Keratinocyte (primary cell): ENCODE results near the gene TAS2R30. TPM values are rescaled to one million over a fixed set of nuclear protein-coding genes. Genes with fewer than 3 reads are reported as not detected.

ENCODE experiments used
- DNase-seq: peaks from one replicate; pipeline ENCODE4 v3.0.0-alpha.2; 2011; ENCODE audit warnings: low read depth, missing footprints, low spot score
- FAIRE-seq: peaks from 2 replicates; lab custom pipeline; 2011; peaks lifted over from hg19 to GRCh38; lab: Jason Lieb, UNC
- H2AFZ ChIP-seq: 2 replicates; pipeline ENCODE4 v1.6.0; 2012; ENCODE audit warnings: low read length, control low read depth, inconsistent platforms; ENCODE audit not compliant: control insufficient read depth
- H3K27ac ChIP-seq: 2 replicates; pipeline ENCODE4 v1.5.1; 2011; ENCODE audit warnings: low read length; ENCODE audit not compliant: control insufficient read depth, insufficient read depth
- H3K27me3 ChIP-seq: 3 replicates; pipeline ENCODE4 v1.6.0; 2011; ENCODE audit warnings: low read length; ENCODE audit not compliant: control insufficient read depth, insufficient read depth; ENCODE audit errors: extremely low read depth
- H3K36me3 ChIP-seq, 2 experiments: 2 replicates in 1 of 2; 3 replicates in 1 of 2; pipeline ENCODE4 v1.5.1; 2011; ENCODE audit warnings: low read length in 2 of 2, mild to moderate bottlenecking in 1 of 2; ENCODE audit not compliant: control insufficient read depth in 2 of 2, insufficient read depth in 2 of 2; ENCODE audit errors: extremely low read depth in 1 of 2
- H3K4me1 ChIP-seq: 3 replicates; pipeline ENCODE4 v1.5.1; 2011; ENCODE audit warnings: low read length; ENCODE audit not compliant: control insufficient read depth, insufficient read depth; ENCODE audit errors: extremely low read depth
- H3K4me2 ChIP-seq: 3 replicates; pipeline ENCODE4 v1.6.0; 2011; ENCODE audit warnings: low read depth, low read length; ENCODE audit not compliant: control insufficient read depth, insufficient read depth; ENCODE audit errors: extremely low read depth
- H3K4me3 ChIP-seq, 3 experiments: fragments of 200-600 bp in 1 of 3; sonication (generic) in 1 of 3; 2 replicates in 2 of 3; 3 replicates in 1 of 3; pipeline ENCODE4 v1.5.1; 2011 to 2016; ENCODE audit warnings: low read length in 3 of 3, mild to moderate bottlenecking in 3 of 3, control low read depth in 2 of 3, inconsistent platforms in 1 of 3, low read depth in 1 of 3, mixed read lengths in 1 of 3, mixed run types in 1 of 3, moderate library complexity in 1 of 3; ENCODE audit not compliant: control insufficient read depth in 2 of 3, insufficient read depth in 2 of 3; ENCODE audit errors: extremely low read depth in 1 of 3
- H3K79me2 ChIP-seq: 2 replicates; pipeline ENCODE4 v1.6.0; 2012; ENCODE audit warnings: low read length; ENCODE audit not compliant: control insufficient read depth, insufficient read depth
- H3K9ac ChIP-seq: 3 replicates; pipeline ENCODE4 v1.6.0; 2011; ENCODE audit warnings: low read length; ENCODE audit not compliant: control insufficient read depth, insufficient read depth; ENCODE audit errors: extremely low read depth
- H3K9me1 ChIP-seq: 3 replicates; pipeline ENCODE4 v1.6.0; 2011; ENCODE audit warnings: low read length; ENCODE audit not compliant: control insufficient read depth, insufficient read depth; ENCODE audit errors: extremely low read depth
- H3K9me3 ChIP-seq: 2 replicates; pipeline ENCODE4 v1.5.1; 2012; ENCODE audit warnings: low read depth, low read length; ENCODE audit not compliant: control insufficient read depth
- H4K20me1 ChIP-seq: 3 replicates; pipeline ENCODE4 v1.6.0; 2011; ENCODE audit warnings: low read length; ENCODE audit not compliant: control insufficient read depth, insufficient read depth; ENCODE audit errors: extremely low read depth
- EZH2 ChIP-seq: IDR thresholded peaks from one replicate; pipeline ENCODE4 v1.6.1; 2012; ENCODE audit warnings: inconsistent platforms, mild to moderate bottlenecking, low read length, moderate library complexity
- dilution Hi-C: fragments of 300-500 bp; cut with MboI; formaldehyde crosslinking; loops from one replicate; pipeline ENCODE4 v1.7.0; 2020; ENCODE audit warnings: low sequenced_read_pairs; ENCODE audit not compliant: extremely low pct_ligation_motif_present
- polyA plus RNA-seq, 5 experiments: library from polyadenylated mRNA; depleted of rRNA in 3 of 5; stranded (reverse) in 3 of 5; stranded (forward) in 1 of 5; unstranded in 1 of 5; fragments of >200 nt; gene quantifications; 1 replicate in 1 of 5; 2 replicates in 3 of 5; 3 replicates in 1 of 5; pipeline versions ENCODE4 v1.2.1 to v1.2.3, GENCODE V29; 2011 to 2012; ENCODE audit warnings: missing spikeins in 2 of 5, low read depth in 1 of 5, low replicate concordance in 1 of 5
- TF ChIP-seq, protein P1 (sequence below), 3 experiments: IDR thresholded peaks in 1 of 3; conservative IDR thresholded peaks in 1 of 3; optimal IDR thresholded peaks in 1 of 3; 2 replicates in 2 of 3; 3 replicates in 1 of 3; pipeline versions ENCODE3 to v1.5.1; 2011; ENCODE audit warnings: low read length in 3 of 3, mild to moderate bottlenecking in 3 of 3, moderate library complexity in 2 of 3, control low read depth in 1 of 3, inconsistent platforms in 1 of 3; ENCODE audit not compliant: insufficient read depth in 2 of 3; ENCODE audit errors: extremely low read depth in 1 of 3

The TAS2R30 gene
- polyA plus RNA-seq, 1 donor (not counting 4 experiments of a cell fraction or from before 2014, with no cell fraction given): 0.18 TPM

- Histone ChIP-seq H3K9me1 (no peaks in the 10 kb centered on the region), H3K4me2 (no peak overlapping the region), H4K20me1 (no peaks in the 10 kb centered on the region), H2AFZ (no peak overlapping the region), H3K27ac (no peak overlapping the region), H3K4me1 (peaks cover 3% of the 10 kb centered on the region), H3K9me3 (no peaks in the 10 kb centered on the region), H3K27me3 (no peaks in the 10 kb centered on the region), H3K36me3 (no peaks in the 10 kb centered on the region), H3K9ac (no peak overlapping the region), H3K79me2 (peaks cover 22% of the 10 kb centered on the region), H3K4me3 (no peak overlapping the region)
- DNase-seq (no peak), FAIRE-seq (no peak)
- TF ChIP-seq EZH2: no peak
- TF ChIP-seq, protein P1, sequence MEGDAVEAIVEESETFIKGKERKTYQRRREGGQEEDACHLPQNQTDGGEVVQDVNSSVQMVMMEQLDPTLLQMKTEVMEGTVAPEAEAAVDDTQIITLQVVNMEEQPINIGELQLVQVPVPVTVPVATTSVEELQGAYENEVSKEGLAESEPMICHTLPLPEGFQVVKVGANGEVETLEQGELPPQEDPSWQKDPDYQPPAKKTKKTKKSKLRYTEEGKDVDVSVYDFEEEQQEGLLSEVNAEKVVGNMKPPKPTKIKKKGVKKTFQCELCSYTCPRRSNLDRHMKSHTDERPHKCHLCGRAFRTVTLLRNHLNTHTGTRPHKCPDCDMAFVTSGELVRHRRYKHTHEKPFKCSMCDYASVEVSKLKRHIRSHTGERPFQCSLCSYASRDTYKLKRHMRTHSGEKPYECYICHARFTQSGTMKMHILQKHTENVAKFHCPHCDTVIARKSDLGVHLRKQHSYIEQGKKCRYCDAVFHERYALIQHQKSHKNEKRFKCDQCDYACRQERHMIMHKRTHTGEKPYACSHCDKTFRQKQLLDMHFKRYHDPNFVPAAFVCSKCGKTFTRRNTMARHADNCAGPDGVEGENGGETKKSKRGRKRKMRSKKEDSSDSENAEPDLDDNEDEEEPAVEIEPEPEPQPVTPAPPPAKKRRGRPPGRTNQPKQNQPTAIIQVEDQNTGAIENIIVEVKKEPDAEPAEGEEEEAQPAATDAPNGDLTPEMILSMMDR (optimal IDR thresholded peaks at IDR 0.05 in 1 of 3, IDR thresholded peaks at IDR 0.05 in 1 of 3, conservative IDR thresholded peaks at IDR 0.05 in 1 of 3; ENCODE audit: extremely low read depth in 1 of 3, insufficient read depth in 2 of 3, low read length in 3 of 3): no peak
- dilution Hi-C loops: no loop called here
Measured at GRCh38 chr12:11136075-11136474, 1.6 kb upstream of the TAS2R30 start.

- no peak overlapping the region for H3K27ac ChIP-seq
- H3K9me3 ChIP-seq: no peaks in the 10 kb centered on the region
- no peaks in the 10 kb centered on the region for H3K27me3 ChIP-seq
- H2AFZ ChIP-seq: no peak overlapping the region
- no peaks in the 10 kb centered on the region for H3K36me3 ChIP-seq
- dilution Hi-C loops: no loop called here
- H4K20me1 ChIP-seq: no peaks in the 10 kb centered on the region
- H3K4me1 ChIP-seq: peaks cover 3% of the 10 kb centered on the region
- TF ChIP-seq EZH2: no peak
- TF ChIP-seq, protein P1 (optimal IDR thresholded peaks at IDR 0.05 in 1 of 3, IDR thresholded peaks at IDR 0.05 in 1 of 3, conservative IDR thresholded peaks at IDR 0.05 in 1 of 3; ENCODE audit: extremely low read depth in 1 of 3, insufficient read depth in 2 of 3, low read length in 3 of 3): no peak
- peak overlapping the region; percentile 17 for H3K4me2 ChIP-seq
- DNase-seq (no peak), FAIRE-seq (no peak)
- H3K9ac ChIP-seq: no peak overlapping the region
- H3K79me2 ChIP-seq: peaks cover 25% of the 10 kb centered on the region
- H3K9me1 ChIP-seq: no peaks in the 10 kb centered on the region
- no peak overlapping the region for H3K4me3 ChIP-seq
Measured at GRCh38 chr12:11133816-11134215, 628 bp downstream of the TAS2R30 start.
